Transverse colon (tissue), 4 donors: ENCODE results near the gene KCNJ6. TPM values are rescaled to one million over a fixed set of nuclear protein-coding genes. Genes with fewer than 3 reads are reported as not detected.
A peak's percentile ranks its signal among the peaks of the same experiment; 100 is the strongest.

ENCODE experiments used
- DNase-seq: peaks from one replicate; pipeline ENCODE4 v3.0.0-alpha.2; 2019
- H3K27ac ChIP-seq, 4 donors: fragments of 200-600 bp; sonication (generic); 2 replicates each; pipeline ENCODE4 v1.5.1; 2016 to 2018; ENCODE audit warnings: inconsistent platforms in 4 of 4
- H3K27me3 ChIP-seq: fragments of 200-600 bp; sonication (generic); 2 replicates; pipeline ENCODE4 v1.5.1; 2017; ENCODE audit warnings: inconsistent platforms
- H3K36me3 ChIP-seq, 4 donors: fragments of 200-600 bp; sonication (generic); 2 replicates each; pipeline ENCODE4 v1.5.1; 2017 to 2019; ENCODE audit warnings: inconsistent platforms in 4 of 4
- H3K4me1 ChIP-seq, 4 donors: fragments of 200-600 bp; sonication (generic); 2 replicates each; pipeline ENCODE4 v1.5.1; 2017 to 2020; ENCODE audit warnings: inconsistent platforms in 4 of 4
- H3K4me3 ChIP-seq, 4 donors: fragments of 200-600 bp; sonication (generic); 1 replicate in 1 of 4; 2 replicates in 3 of 4; pipeline versions ENCODE4 v1.5.1 to v1.6.1; 2017 to 2019; ENCODE audit warnings: inconsistent platforms in 4 of 4
- H3K9me3 ChIP-seq, 2 donors: fragments of 200-600 bp; sonication (generic); 2 replicates each; pipeline ENCODE4 v1.5.1; 2017 to 2019; ENCODE audit warnings: inconsistent platforms in 2 of 2
- EP300 ChIP-seq: sonication (generic); formaldehyde crosslinking; IDR thresholded peaks from one replicate; pipeline ENCODE4 v1.6.1; 2017; ENCODE audit warnings: antibody characterized with exemption, low read depth
- POLR2A ChIP-seq: fragments of 450-650 bp; IDR thresholded peaks from one replicate; pipeline ENCODE4 v1.6.1; 2016; ENCODE audit warnings: antibody characterized with exemption, mild to moderate bottlenecking, moderate library complexity
- POLR2AphosphoS5 ChIP-seq, 3 donors: sonication (generic); formaldehyde crosslinking; IDR thresholded peaks; one replicate each; pipeline ENCODE4 v1.6.1; 2016; ENCODE audit warnings: antibody characterized with exemption in 3 of 3
- WGBS, 2 donors: methylation state at CpG; one replicate each; pipeline ENCODE4 v1.1.5; 2018; ENCODE audit warnings: low coverage in 1 of 2; 5-methylcytosine and 5-hydroxymethylcytosine counted together
- in situ Hi-C, 4 donors: fragments of 200-750 bp; cut with MboI; loops; one replicate each; pipeline versions ENCODE4 v1.15.0 to v1.15.1; 2017; ENCODE audit warnings: low sequenced_read_pairs in 3 of 4, low pct_ligation_motif_present in 1 of 4, low pct_unique_long_range_greater_than_20kb in 1 of 4
- intact Hi-C: fragments of 100-400 bp; cut with DNase I; formaldehyde crosslinking; loops from one replicate; pipeline ENCODE4 v1.15.1; 2023; ENCODE audit warnings: low total_unique reads
- total RNA-seq, 4 donors: library from RNA; depleted of rRNA; stranded (reverse); fragments of >200 nt; gene quantifications; one replicate each; pipeline ENCODE4 v1.1.0, GENCODE V29; 2016
- TF ChIP-seq, protein P1 (sequence below), 5 experiments: fragments of 200-600 bp in 3 of 5; fragments of 450-650 bp in 2 of 5; sonication (generic) in 3 of 5; IDR thresholded peaks; 1 replicate in 2 of 5; 2 replicates in 3 of 5; pipeline ENCODE4 v1.5.1; 2016 to 2017; ENCODE audit warnings: antibody characterized with exemption in 5 of 5, inconsistent platforms in 3 of 5, mild to moderate bottlenecking in 2 of 5, moderate library complexity in 1 of 5

The KCNJ6 gene
- total RNA-seq, 4 donors from 2014 or later: 0.14 to 0.16 TPM; not detected in 2

DNA sequence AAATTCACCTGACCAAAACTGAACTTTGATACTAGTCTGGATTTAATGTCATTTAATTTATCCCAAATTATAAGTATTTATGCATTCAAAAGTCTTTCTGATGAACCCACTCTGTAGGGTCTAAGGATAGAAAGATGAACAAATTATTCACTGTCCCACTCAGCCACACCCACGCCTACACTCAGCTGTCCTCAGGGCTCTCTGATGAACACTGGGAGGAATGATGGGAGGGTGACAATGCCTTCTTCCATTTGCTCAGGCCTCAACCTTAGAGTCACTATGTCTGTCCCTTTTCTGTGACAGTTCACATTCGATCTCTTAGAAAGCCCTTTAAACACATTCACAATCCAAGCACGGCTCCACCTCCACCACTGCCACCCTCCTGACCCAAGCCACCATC is 41.8 kb downstream of the KCNJ6 start:
- no peak for DNase-seq
- Histone ChIP-seq H3K9me3 (no peaks in the 10 kb centered on the region), H3K4me1 (no peaks in the 10 kb centered on the region), H3K27ac (no peak overlapping the region), H3K36me3 (no peaks in the 10 kb centered on the region), H3K27me3 (peaks cover 8% of the 10 kb centered on the region), H3K4me3 (no peak overlapping the region)
- in situ Hi-C loops: no loop called here
- 47 to 72% methylated on average over 3 of the region's 3 CpGs for WGBS, 2 donors
- intact Hi-C loops: no loop called here
- no peak for TF ChIP-seq EP300
- TF ChIP-seq POLR2AphosphoS5 (IDR thresholded peaks at IDR 0.05): no peak
- TF ChIP-seq POLR2A: no peak
- TF ChIP-seq, protein P1, sequence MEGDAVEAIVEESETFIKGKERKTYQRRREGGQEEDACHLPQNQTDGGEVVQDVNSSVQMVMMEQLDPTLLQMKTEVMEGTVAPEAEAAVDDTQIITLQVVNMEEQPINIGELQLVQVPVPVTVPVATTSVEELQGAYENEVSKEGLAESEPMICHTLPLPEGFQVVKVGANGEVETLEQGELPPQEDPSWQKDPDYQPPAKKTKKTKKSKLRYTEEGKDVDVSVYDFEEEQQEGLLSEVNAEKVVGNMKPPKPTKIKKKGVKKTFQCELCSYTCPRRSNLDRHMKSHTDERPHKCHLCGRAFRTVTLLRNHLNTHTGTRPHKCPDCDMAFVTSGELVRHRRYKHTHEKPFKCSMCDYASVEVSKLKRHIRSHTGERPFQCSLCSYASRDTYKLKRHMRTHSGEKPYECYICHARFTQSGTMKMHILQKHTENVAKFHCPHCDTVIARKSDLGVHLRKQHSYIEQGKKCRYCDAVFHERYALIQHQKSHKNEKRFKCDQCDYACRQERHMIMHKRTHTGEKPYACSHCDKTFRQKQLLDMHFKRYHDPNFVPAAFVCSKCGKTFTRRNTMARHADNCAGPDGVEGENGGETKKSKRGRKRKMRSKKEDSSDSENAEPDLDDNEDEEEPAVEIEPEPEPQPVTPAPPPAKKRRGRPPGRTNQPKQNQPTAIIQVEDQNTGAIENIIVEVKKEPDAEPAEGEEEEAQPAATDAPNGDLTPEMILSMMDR (IDR thresholded peaks at IDR 0.05): no peak

DNA sequence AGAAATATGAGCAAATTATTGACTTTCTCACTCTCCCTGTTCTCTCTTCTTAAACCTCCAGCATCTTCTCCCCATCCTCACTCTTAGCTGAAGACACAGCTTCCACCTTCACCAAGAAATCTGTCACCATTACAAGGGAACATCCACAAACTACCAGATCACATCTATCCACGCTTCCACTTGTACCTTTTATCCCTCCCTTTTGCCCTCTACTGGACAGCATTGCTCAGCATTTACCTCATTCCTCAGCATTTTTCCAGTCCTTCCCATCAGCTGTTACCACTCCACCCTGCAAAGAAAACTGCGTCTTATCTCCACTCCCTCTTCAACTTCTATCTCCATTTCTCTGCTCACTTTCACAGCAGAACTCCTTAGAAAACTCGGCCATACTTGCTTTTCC is 42.6 kb downstream of the KCNJ6 start:
- intact Hi-C loops: no loop called here
- Histone ChIP-seq H3K27me3 (peaks cover 8% of the 10 kb centered on the region), H3K36me3 (no peaks in the 10 kb centered on the region), H3K4me1 (no peaks in the 10 kb centered on the region), H3K27ac (no peak overlapping the region), H3K9me3 (no peaks in the 10 kb centered on the region), H3K4me3 (no peak overlapping the region)
- in situ Hi-C loops: no loop called here
- DNase-seq: no peak
- WGBS, 2 donors: 58 to 66% methylated on average over 3 of the region's 3 CpGs
- TF ChIP-seq, protein P1 (IDR thresholded peaks at IDR 0.05): peak in 2 of 5 experiments; percentile 15 to 18
- TF ChIP-seq POLR2A: no peak

DNA sequence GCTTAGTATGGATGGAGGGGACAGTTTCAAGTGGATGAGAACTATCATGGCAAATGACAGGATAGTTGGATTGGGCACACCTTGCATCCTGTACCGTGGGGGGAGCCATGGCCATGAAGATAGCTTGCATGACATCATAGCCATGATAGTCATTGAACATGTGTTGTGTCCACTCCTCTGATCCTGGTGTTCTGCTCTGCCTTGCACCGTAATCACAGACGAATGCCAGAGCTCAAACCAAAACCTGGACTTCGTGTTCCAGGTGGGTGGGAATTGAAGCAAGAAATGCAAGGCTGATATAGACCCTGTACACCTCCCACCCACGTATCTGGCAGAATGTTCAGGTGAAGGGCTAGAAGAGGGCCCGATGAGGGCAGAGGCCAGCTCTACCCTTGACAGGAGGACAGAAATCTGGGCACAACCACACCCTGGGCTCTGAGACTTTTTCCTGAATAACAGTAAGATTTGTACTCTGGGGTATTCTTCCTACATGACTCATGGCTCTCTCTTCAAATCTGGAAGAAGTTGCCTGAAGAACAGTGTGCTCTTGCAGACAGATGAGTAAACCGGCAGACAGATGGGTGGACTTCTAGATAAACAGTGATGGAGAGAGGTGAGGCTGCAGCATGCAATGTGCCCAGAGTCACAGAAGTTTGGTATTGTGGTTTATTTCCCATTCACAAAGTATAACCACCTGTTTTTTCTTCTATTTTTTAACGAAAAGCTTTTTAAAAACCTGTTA is 45.0 kb downstream of the KCNJ6 start:
- intact Hi-C loops (no loop called here), in situ Hi-C loops (no loop called here)

DNA sequence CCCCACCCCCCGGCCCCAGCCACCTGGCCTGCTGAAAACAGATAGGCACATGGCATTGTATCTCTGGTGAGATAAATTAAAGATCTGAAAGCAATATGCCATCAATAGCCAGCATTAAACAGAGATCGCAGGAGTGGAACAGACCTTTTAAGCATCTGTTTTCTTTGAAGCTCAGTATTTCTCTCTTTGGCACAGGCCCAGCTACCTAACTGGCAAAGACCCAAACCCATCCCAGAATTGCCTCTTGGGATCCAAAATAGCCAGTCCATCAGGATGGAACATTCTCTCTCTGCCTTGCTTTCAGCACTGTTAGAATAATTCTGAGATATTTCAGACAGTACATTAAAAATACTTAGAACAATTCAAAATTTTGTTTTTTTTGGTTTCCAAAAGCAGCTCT is 46.0 kb downstream of the KCNJ6 start:
- intact Hi-C loops: no loop called here
- no peak for DNase-seq
- Histone ChIP-seq H3K27me3 (peaks cover 6% of the 10 kb centered on the region), H3K27ac (no peak overlapping the region), H3K36me3 (no peaks in the 10 kb centered on the region), H3K9me3 (no peaks in the 10 kb centered on the region), H3K4me3 (no peak overlapping the region), H3K4me1 (no peaks in the 10 kb centered on the region)
- 66 to 67% methylated on average over 1 to 2 of the region's 2 CpGs for WGBS, 2 donors
- in situ Hi-C loops: no loop called here
- TF ChIP-seq POLR2A (no peak), EP300 (no peak), POLR2AphosphoS5 (IDR thresholded peaks at IDR 0.05) (no peak)
- TF ChIP-seq, protein P1 (IDR thresholded peaks at IDR 0.05): no peak

More for the DNA sequence above, 45.0 kb downstream of the KCNJ6 start:
- DNase-seq: no peak
- Histone ChIP-seq H3K4me3 (no peak overlapping the region), H3K27me3 (peaks cover 6% of the 10 kb centered on the region), H3K9me3 (no peaks in the 10 kb centered on the region), H3K36me3 (no peaks in the 10 kb centered on the region), H3K4me1 (no peaks in the 10 kb centered on the region), H3K27ac (no peak overlapping the region)
- TF ChIP-seq EP300 (no peak), POLR2A (no peak), POLR2AphosphoS5 (IDR thresholded peaks at IDR 0.05) (no peak)
- TF ChIP-seq, protein P1 (IDR thresholded peaks at IDR 0.05): no peak
- WGBS, 2 donors: 76 to 77% methylated on average over 2 to 8 of the region's 8 CpGs
